ENCODE measurements around the gene GIMAP1. TPM values are rescaled to one million over a fixed set of nuclear protein-coding genes. Genes with fewer than 3 reads are reported as not detected.

The GIMAP1 gene
- total RNA-seq, 3 donors from 2014 or later: 2.1 to 2.7 (median 2.1) TPM

GRCh38 chr7:150733482-150734095 lies 17.2 kb downstream of the GIMAP1 start:
- Mint-ChIP-seq H3K36me3 (ENCODE audit: insufficient read depth) (peaks cover 3% of the 10 kb centered on the region), H3K4me1 (ENCODE audit: low read depth) (peaks cover 77% of the 10 kb centered on the region), H3K4me3 (peak overlapping the region; percentile 53), H3K27me3 (ENCODE audit: low read depth) (no peaks in the 10 kb centered on the region), H3K9me3 (peaks cover 3% of the 10 kb centered on the region)
- ATAC-seq: peak; percentile 61 to 64
- no peak for DNase-seq

GRCh38 chr7:150734254-150734653 lies 17.8 kb downstream of the GIMAP1 start:
- no peak overlapping the region for H3K4me3 Mint-ChIP-seq
- H3K27me3 Mint-ChIP-seq (ENCODE audit: low read depth): no peaks in the 10 kb centered on the region
- ATAC-seq: peak in 1 of 2 donors; percentile 4
- peaks cover 3% of the 10 kb centered on the region for H3K36me3 Mint-ChIP-seq (ENCODE audit: insufficient read depth)
- DNase-seq: no peak
- peaks cover 81% of the 10 kb centered on the region for H3K4me1 Mint-ChIP-seq (ENCODE audit: low read depth)
- H3K9me3 Mint-ChIP-seq: no peaks in the 10 kb centered on the region

GRCh38 chr7:150735596-150736358 lies 19.4 kb downstream of the GIMAP1 start:
- DNase-seq: no peak
- H3K4me3 Mint-ChIP-seq: peak overlapping the region; percentile 90
- H3K36me3 Mint-ChIP-seq (ENCODE audit: insufficient read depth): peaks cover 14% of the 10 kb centered on the region
- no peak for ATAC-seq
- H3K4me1 Mint-ChIP-seq (ENCODE audit: low read depth): peaks cover 81% of the 10 kb centered on the region
- peaks cover 3% of the 10 kb centered on the region for H3K9me3 Mint-ChIP-seq
- no peaks in the 10 kb centered on the region for H3K27me3 Mint-ChIP-seq (ENCODE audit: low read depth)

- ATAC-seq (no peak), DNase-seq (no peak)
- Mint-ChIP-seq H3K36me3 (ENCODE audit: insufficient read depth) (peaks cover 24% of the 10 kb centered on the region), H3K4me3 (peak overlapping the region; percentile 90), H3K4me1 (ENCODE audit: low read depth) (peaks cover 85% of the 10 kb centered on the region), H3K27me3 (ENCODE audit: low read depth) (no peaks in the 10 kb centered on the region), H3K9me3 (peaks cover 3% of the 10 kb centered on the region)
Observed at GRCh38 chr7:150736864-150737263, 20.5 kb downstream of the GIMAP1 start.

GRCh38 chr7:150737265-150738055 lies 21.0 kb downstream of the GIMAP1 start, which contains the start of gene GIMAP5:
Gene GIMAP5, plus strand, starts transcription at chr7:150737418. Its CDS starts 3,467 bp downstream, at chr7:150740885.
- peaks cover 30% of the 10 kb centered on the region for H3K36me3 Mint-ChIP-seq (ENCODE audit: insufficient read depth)
- ATAC-seq: peak; percentile 64 to 70

GRCh38 chr7:150738092-150738491 lies 21.7 kb downstream of the GIMAP1 start:
- peaks cover 36% of the 10 kb centered on the region for H3K36me3 Mint-ChIP-seq (ENCODE audit: insufficient read depth)
- ATAC-seq: no peak
- peak overlapping the region; percentile 90 for H3K4me3 Mint-ChIP-seq
- peaks cover 3% of the 10 kb centered on the region for H3K9me3 Mint-ChIP-seq
- peaks cover 85% of the 10 kb centered on the region for H3K4me1 Mint-ChIP-seq (ENCODE audit: low read depth)
- no peak for DNase-seq
- no peaks in the 10 kb centered on the region for H3K27me3 Mint-ChIP-seq (ENCODE audit: low read depth)

More at GRCh38 chr7:150737265-150738055, 21.0 kb downstream of the GIMAP1 start, which contains the start of gene GIMAP5:
- H3K27me3 Mint-ChIP-seq (ENCODE audit: low read depth): no peaks in the 10 kb centered on the region
- H3K4me1 Mint-ChIP-seq (ENCODE audit: low read depth): peaks cover 85% of the 10 kb centered on the region
- DNase-seq: peak; percentile 53
- peak within 1 kb of the TSS; percentile 90 for H3K4me3 Mint-ChIP-seq
- peaks cover 3% of the 10 kb centered on the region for H3K9me3 Mint-ChIP-seq

- no peaks in the 10 kb centered on the region for H3K27me3 Mint-ChIP-seq (ENCODE audit: low read depth)
- H3K9me3 Mint-ChIP-seq: peaks cover 3% of the 10 kb centered on the region
- DNase-seq: no peak
- H3K4me3 Mint-ChIP-seq: peak overlapping the region; percentile 90
- peaks cover 85% of the 10 kb centered on the region for H3K4me1 Mint-ChIP-seq (ENCODE audit: low read depth)
- peak; percentile 39 to 44 for ATAC-seq
- H3K36me3 Mint-ChIP-seq (ENCODE audit: insufficient read depth): peaks cover 41% of the 10 kb centered on the region
Observed at GRCh38 chr7:150738591-150739001, 22.2 kb downstream of the GIMAP1 start.

- ATAC-seq: no peak
- Mint-ChIP-seq H3K4me1 (ENCODE audit: low read depth) (peaks cover 85% of the 10 kb centered on the region), H3K27me3 (ENCODE audit: low read depth) (no peaks in the 10 kb centered on the region), H3K36me3 (ENCODE audit: insufficient read depth) (peaks cover 44% of the 10 kb centered on the region), H3K9me3 (peaks cover 3% of the 10 kb centered on the region), H3K4me3 (peak overlapping the region; percentile 90)
- no peak for DNase-seq
Observed at GRCh38 chr7:150739033-150739432, 22.6 kb downstream of the GIMAP1 start.

- no peak for DNase-seq
- Mint-ChIP-seq H3K4me1 (ENCODE audit: low read depth) (peaks cover 85% of the 10 kb centered on the region), H3K36me3 (ENCODE audit: insufficient read depth) (peaks cover 48% of the 10 kb centered on the region), H3K27me3 (ENCODE audit: low read depth) (no peaks in the 10 kb centered on the region), H3K9me3 (peaks cover 3% of the 10 kb centered on the region), H3K4me3 (peak overlapping the region; percentile 90)
- no peak for ATAC-seq
Observed at GRCh38 chr7:150740053-150740452, 23.6 kb downstream of the GIMAP1 start.

- H3K36me3 Mint-ChIP-seq (ENCODE audit: insufficient read depth): peaks cover 52% of the 10 kb centered on the region
- H3K4me3 Mint-ChIP-seq: peak overlapping the region; percentile 90
- no peaks in the 10 kb centered on the region for H3K27me3 Mint-ChIP-seq (ENCODE audit: low read depth)
- H3K9me3 Mint-ChIP-seq: peaks cover 3% of the 10 kb centered on the region
- ATAC-seq (peak in 1 of 2 donors; percentile 12), DNase-seq (no peak)
- H3K4me1 Mint-ChIP-seq (ENCODE audit: low read depth): peaks cover 83% of the 10 kb centered on the region
Observed at GRCh38 chr7:150742286-150742968, 26.0 kb downstream of the GIMAP1 start.

GRCh38 chr7:150744041-150744656 lies 27.7 kb downstream of the GIMAP1 start:
- H3K27me3 Mint-ChIP-seq (ENCODE audit: low read depth): no peaks in the 10 kb centered on the region
- peaks cover 95% of the 10 kb centered on the region for H3K4me1 Mint-ChIP-seq (ENCODE audit: low read depth)
- DNase-seq (no peak), ATAC-seq (peak; percentile 7 to 8)
- H3K9me3 Mint-ChIP-seq: peaks cover 3% of the 10 kb centered on the region
- H3K36me3 Mint-ChIP-seq (ENCODE audit: insufficient read depth): peaks cover 50% of the 10 kb centered on the region
- H3K4me3 Mint-ChIP-seq: peak overlapping the region; percentile 90

- Mint-ChIP-seq H3K27me3 (ENCODE audit: low read depth) (no peaks in the 10 kb centered on the region), H3K36me3 (ENCODE audit: insufficient read depth) (peaks cover 46% of the 10 kb centered on the region), H3K9me3 (peaks cover 3% of the 10 kb centered on the region), H3K4me1 (ENCODE audit: low read depth) (peaks cover 97% of the 10 kb centered on the region), H3K4me3 (peak overlapping the region; percentile 90)
- no peak for DNase-seq
- no peak for ATAC-seq
Observed at GRCh38 chr7:150745086-150745485, 28.7 kb downstream of the GIMAP1 start.

- H3K9me3 Mint-ChIP-seq: no peaks in the 10 kb centered on the region
- no peak for ATAC-seq
- peaks cover 97% of the 10 kb centered on the region for H3K4me1 Mint-ChIP-seq (ENCODE audit: low read depth)
- peaks cover 38% of the 10 kb centered on the region for H3K36me3 Mint-ChIP-seq (ENCODE audit: insufficient read depth)
- H3K27me3 Mint-ChIP-seq (ENCODE audit: low read depth): no peaks in the 10 kb centered on the region
- no peak for DNase-seq
- peak overlapping the region; percentile 90 for H3K4me3 Mint-ChIP-seq
Observed at GRCh38 chr7:150745876-150746275, 29.5 kb downstream of the GIMAP1 start.
